A549 (cell line): ENCODE measurements around the gene THAP3. TPM values are rescaled to one million over a fixed set of nuclear protein-coding genes. Genes with fewer than 3 reads are reported as not detected.

ENCODE experiments used
- ATAC-seq, 2 experiments: fragments of 200-7000 bp in 1 of 2; fragments of >200 bp in 1 of 2; cut with Nextera tagmentation in 1 of 2; cut with Tn5 transposase in 1 of 2; 3 replicates each; pipeline versions ENCODE4 v1.8.0 to v1.9.1; 2018 to 2020; ENCODE audit warnings: mild to moderate bottlenecking in 1 of 2, moderate library complexity in 1 of 2
- CTCF ChIA-PET: fragments of 300-600 bp; sonication (Branson Sonifier 250); formaldehyde crosslinking; extraction: SDS; loops from one replicate; lab custom pipeline; 2021; ENCODE audit warnings: antibody characterized with exemption, inconsistent platforms; lab: Yijun Ruan, JAX
- POLR2A ChIA-PET: fragments of 350-600 bp; formaldehyde crosslinking; extraction: SDS; loops from one replicate; lab custom pipeline; 2021; ENCODE audit warnings: antibody characterized with exemption, inconsistent platforms; lab: Yijun Ruan, JAX
- DNase-seq, 2 experiments: peaks; one replicate each; pipeline versions ENCODE4 v3.0.0 to v3.0.0-alpha.2; 2011 to 2016; ENCODE audit warnings: low read depth in 1 of 2, low spot score in 1 of 2
- FAIRE-seq: peaks from 2 replicates; lab custom pipeline; 2011; peaks lifted over from hg19 to GRCh38; lab: Jason Lieb, UNC
- H3K27ac ChIP-seq, 2 experiments: fragments of >200 bp; sonication (Bioruptor Twin); formaldehyde crosslinking; 3 replicates each; pipeline ENCODE4 v1.5.1; 2016 to 2017
- H3K4me1 ChIP-seq: fragments of >200 bp; sonication (Bioruptor Twin); formaldehyde crosslinking; 3 replicates; pipeline ENCODE4 v1.6.1; 2016
- H3K4me2 ChIP-seq: fragments of >200 bp; sonication (Bioruptor Twin); formaldehyde crosslinking; 3 replicates; pipeline ENCODE4 v1.6.1; 2016
- H3K4me3 ChIP-seq: fragments of >200 bp; sonication (Bioruptor Twin); formaldehyde crosslinking; 3 replicates; pipeline ENCODE4 v1.5.1; 2016
- H3K9me3 ChIP-seq: fragments of >200 bp; sonication (Bioruptor Twin); formaldehyde crosslinking; 3 replicates; pipeline ENCODE4 v1.6.1; 2016
- ATOH8 ChIP-seq: fragments of 250-450 bp; sonication (Bioruptor Pico); IDR thresholded peaks from 2 replicates; pipeline ENCODE4 v1.5.0; 2020; ENCODE audit warnings: low read depth, mild to moderate bottlenecking, moderate library complexity
- CBX2 ChIP-seq: fragments of 200-600 bp; sonication (generic); IDR thresholded peaks from 2 replicates; pipeline ENCODE4 v1.6.1; 2016; ENCODE audit warnings: low read depth, mild to moderate bottlenecking, borderline replicate concordance
- CBX8 ChIP-seq: fragments of 200-600 bp; sonication (generic); IDR thresholded peaks from 2 replicates; pipeline ENCODE4 v1.6.1; 2016
- CEBPB ChIP-seq, 2 experiments: fragments of >200 bp in 1 of 2; sonication (Bioruptor Twin) in 1 of 2; formaldehyde crosslinking in 1 of 2; IDR thresholded peaks; 2 replicates each; pipeline ENCODE4 v1.6.1; 2012 to 2016
- CHD2 ChIP-seq: fragments of 150-350 bp; IDR thresholded peaks from 2 replicates; pipeline ENCODE4 v1.6.1; 2014; ENCODE audit warnings: low read length; ENCODE audit not compliant: partially characterized antibody
- CHD4 ChIP-seq: fragments of 200-600 bp; sonication (generic); IDR thresholded peaks from 2 replicates; pipeline ENCODE4 v1.6.1; 2016; ENCODE audit warnings: antibody characterized with exemption, mild to moderate bottlenecking, borderline replicate concordance
- EHF ChIP-seq: fragments of 250-450 bp; sonication (Bioruptor Pico); IDR thresholded peaks from 2 replicates; pipeline ENCODE4 v1.5.0; 2020; ENCODE audit warnings: mild to moderate bottlenecking
- EP300 ChIP-seq, 2 experiments: fragments of >200 bp; sonication (Bioruptor Twin); formaldehyde crosslinking; IDR thresholded peaks; 2 replicates in 1 of 2; 3 replicates in 1 of 2; pipeline ENCODE4 v1.6.1; 2016 to 2017
- ESRRA ChIP-seq: fragments of 150-350 bp; IDR thresholded peaks from 2 replicates; pipeline ENCODE4 v1.6.1; 2014; ENCODE audit warnings: mild to moderate bottlenecking, low read length, borderline replicate concordance
- FOSL2 ChIP-seq, 2 experiments: fragments of 450-650 bp in 1 of 2; fragments of >200 bp in 1 of 2; sonication (Bioruptor Twin) in 1 of 2; formaldehyde crosslinking; IDR thresholded peaks; 2 replicates each; pipeline versions ENCODE4 v1.5.0 to v1.6.1; 2016 to 2020; ENCODE audit warnings: mild to moderate bottlenecking in 1 of 2, moderate library complexity in 1 of 2
- GATA3 ChIP-seq: IDR thresholded peaks from 2 replicates; pipeline ENCODE4 v1.6.1; 2012; ENCODE audit warnings: borderline replicate concordance
- HDAC2 ChIP-seq: fragments of 200-600 bp; sonication (generic); IDR thresholded peaks from 2 replicates; pipeline ENCODE4 v1.6.1; 2016
- HES2 ChIP-seq: fragments of >200 bp; sonication (Bioruptor Twin); formaldehyde crosslinking; IDR thresholded peaks from 2 replicates; pipeline ENCODE4 v1.6.1; 2016
- HMGXB4 ChIP-seq: fragments of 250-450 bp; sonication (Bioruptor Pico); IDR thresholded peaks from 2 replicates; pipeline ENCODE4 v1.5.0; 2021; ENCODE audit warnings: mild to moderate bottlenecking, moderate library complexity, borderline replicate concordance
- HOXB13 ChIP-seq: fragments of 250-450 bp; sonication (Bioruptor Pico); IDR thresholded peaks from 2 replicates; pipeline ENCODE4 v1.5.0; 2020; ENCODE audit warnings: low read depth, mild to moderate bottlenecking, moderate library complexity
- HOXB5 ChIP-seq: fragments of 250-450 bp; sonication (Bioruptor Pico); IDR thresholded peaks from 2 replicates; pipeline ENCODE4 v1.5.0; 2020; ENCODE audit warnings: mild to moderate bottlenecking, moderate library complexity
- JUN ChIP-seq, 2 experiments: fragments of >200 bp; sonication (Bioruptor Twin); formaldehyde crosslinking; IDR thresholded peaks; 2 replicates in 1 of 2; 3 replicates in 1 of 2; pipeline ENCODE4 v1.6.1; 2016 to 2017
- MAZ ChIP-seq: fragments of 150-350 bp; IDR thresholded peaks from 2 replicates; pipeline ENCODE4 v1.6.1; 2014; ENCODE audit warnings: antibody characterized with exemption, low read depth, low read length, borderline replicate concordance
- NFE2L2 ChIP-seq: fragments of 150-350 bp; conservative IDR thresholded peaks from 2 replicates; pipeline ENCODE4 v1.6.1; 2014; ENCODE audit warnings: low read length
- NR3C1 ChIP-seq: fragments of >200 bp; sonication (Bioruptor Twin); formaldehyde crosslinking; IDR thresholded peaks from 3 replicates; pipeline ENCODE4 v1.6.1; 2017
- PHF8 ChIP-seq: fragments of 200-600 bp; sonication (generic); IDR thresholded peaks from 2 replicates; pipeline ENCODE4 v1.6.1; 2016; ENCODE audit warnings: low read depth, mild to moderate bottlenecking, antibody characterized with exemption, moderate library complexity, borderline replicate concordance
- POLR2A ChIP-seq: IDR thresholded peaks from 2 replicates; pipeline ENCODE4 v1.6.1; 2012; ENCODE audit warnings: mild to moderate bottlenecking, low read length
- RARB ChIP-seq: fragments of 250-450 bp; sonication (Bioruptor Pico); IDR thresholded peaks from 2 replicates; pipeline ENCODE4 v1.8.0; 2021; ENCODE audit warnings: mild to moderate bottlenecking, moderate library complexity
- RCOR1 ChIP-seq: fragments of 150-350 bp; IDR thresholded peaks from 2 replicates; pipeline ENCODE4 v1.6.1; 2014; ENCODE audit warnings: antibody characterized with exemption, low read length, low read depth
- SREBF2 ChIP-seq: fragments of 450-650 bp; IDR thresholded peaks from 2 replicates; pipeline ENCODE4 v1.6.1; 2014; ENCODE audit warnings: mild to moderate bottlenecking, moderate library complexity
- TFCP2L1 ChIP-seq: fragments of 250-450 bp; sonication (Bioruptor Pico); IDR thresholded peaks from 2 replicates; pipeline ENCODE4 v1.5.0; 2021; ENCODE audit warnings: mild to moderate bottlenecking
- ZC3H11A ChIP-seq: fragments of 450-650 bp; IDR thresholded peaks from 2 replicates; pipeline ENCODE4 v1.6.1; 2014; ENCODE audit warnings: antibody characterized with exemption, mild to moderate bottlenecking
- ZNF302 ChIP-seq: fragments of 250-450 bp; sonication (Bioruptor Pico); IDR thresholded peaks from 2 replicates; pipeline ENCODE4 v1.9.0; 2021; ENCODE audit warnings: inconsistent platforms, mild to moderate bottlenecking, moderate library complexity
- ZSCAN20 ChIP-seq: fragments of 250-450 bp; sonication (Bioruptor Pico); IDR thresholded peaks from 2 replicates; pipeline ENCODE4 v1.8.0; 2022; ENCODE audit warnings: mild to moderate bottlenecking, moderate library complexity
- WGBS: methylation state at CpG from one replicate; pipeline ENCODE4 v1.1.6; 2017; ENCODE audit errors: missing lambda C conversion rate; 5-methylcytosine and 5-hydroxymethylcytosine counted together
- polyA minus RNA-seq: library from RNA; depleted of rRNA, polyadenylated mRNA; stranded (reverse); fragments of >200 nt; gene quantifications from 2 replicates; pipeline ENCODE4 v1.2.3, GENCODE V29; 2011; rRNA and poly(A)+ RNA removed
- polyA plus RNA-seq, 4 experiments: library from polyadenylated mRNA; depleted of rRNA in 3 of 4; stranded (reverse); fragments of >200 nt; fragmentation: RNase III in 1 of 4; extraction: RNeasy Plus Mini Kit Qiagen cat#74134 plus additional on column Dnase treatment in 1 of 4; gene quantifications; 2 replicates in 3 of 4; 3 replicates in 1 of 4; pipeline ENCODE4 v1.2.3, GENCODE V29; 2011 to 2017
- TF ChIP-seq, protein P1 (sequence below): fragments of 150-350 bp; IDR thresholded peaks from 2 replicates; pipeline ENCODE4 v1.6.1; 2014; ENCODE audit warnings: low read depth, mild to moderate bottlenecking, low read length
- TF ChIP-seq, protein P2 (sequence below): IDR thresholded peaks from 2 replicates; pipeline ENCODE4 v1.6.1; 2012
- TF ChIP-seq, protein P3 (sequence below): IDR thresholded peaks from 2 replicates; pipeline ENCODE4 v1.6.1; 2012; ENCODE audit warnings: low read depth, borderline replicate concordance
- TF ChIP-seq, protein P4 (sequence below): fragments of 450-650 bp; IDR thresholded peaks from 2 replicates; pipeline ENCODE4 v1.6.1; 2014; ENCODE audit warnings: antibody characterized with exemption

The THAP3 gene, protein sequence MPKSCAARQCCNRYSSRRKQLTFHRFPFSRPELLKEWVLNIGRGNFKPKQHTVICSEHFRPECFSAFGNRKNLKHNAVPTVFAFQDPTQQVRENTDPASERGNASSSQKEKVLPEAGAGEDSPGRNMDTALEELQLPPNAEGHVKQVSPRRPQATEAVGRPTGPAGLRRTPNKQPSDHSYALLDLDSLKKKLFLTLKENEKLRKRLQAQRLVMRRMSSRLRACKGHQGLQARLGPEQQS
- polyA plus RNA-seq (2011; rRNA removed): 6.5 and 7.2 TPM in 2 replicates
- polyA plus RNA-seq (2012; cell fraction: cytosol; rRNA removed): 11.4 and 14.1 TPM in 2 replicates
- polyA plus RNA-seq (2012; cell fraction: nucleus; rRNA removed): 21.8 and 29.0 TPM in 2 replicates
- 10.8 to 12.5 TPM (median 12.0 TPM) in 3 replicates for polyA plus RNA-seq (2017; fragmentation: RNase III; extraction: RNeasy Plus Mini Kit Qiagen cat#74134 plus additional on column Dnase treatment)
- polyA minus RNA-seq: 7.2 and 8.9 TPM in 2 replicates

- peak; percentile 93 to 95 for ATAC-seq
- H3K4me1 ChIP-seq: peaks cover 12% of the 10 kb centered on the region; the same call in 2 of the 3 replicates
- peak within 1 kb of the TSS; percentile 71 for H3K4me3 ChIP-seq
- WGBS: 0% methylated on average over 2 of the region's 73 CpGs
- no peaks in the 10 kb centered on the region for H3K9me3 ChIP-seq
- no peak for FAIRE-seq
- H3K4me2 ChIP-seq: peak within 1 kb of the TSS; percentile 95
- H3K27ac ChIP-seq: peak within 1 kb of the TSS; percentile 84 to 98
- peak; percentile 79 to 91 for DNase-seq
- ChIA-PET POLR2A (no interaction called here), CTCF (interaction anchor here (0.6 to 1.2 kb wide), 2 partner anchors 12 to 70 kb away, joined by 3 to 5 read pairs; partner anchors contain the start of gene TAS1R1)
- TF ChIP-seq EP300 (IDR thresholded peaks at IDR 0.05) (no peak), RARB (CRISPR knock-in tag) (no peak), HES2 (no peak), GATA3 (no peak), CBX2 (no peak), NR3C1 (no peak), HOXB5 (CRISPR knock-in tag) (no peak), FOSL2 (IDR thresholded peaks at IDR 0.05) (no peak), FOSL2 (CRISPR knock-in tag; IDR thresholded peaks at IDR 0.05) (no peak), ZNF302 (CRISPR knock-in tag) (no peak), ESRRA (no peak), PHF8 (peak; percentile 47; the same call in 1 of the 2 replicates), CHD2 (no peak), JUN (IDR thresholded peaks at IDR 0.05) (peak in 1 of 2 experiments; percentile 42; a peak in 1 of 5 replicates), HOXB13 (CRISPR knock-in tag) (no peak), ZSCAN20 (CRISPR knock-in tag) (no peak), CEBPB (IDR thresholded peaks at IDR 0.05) (no peak), NFE2L2 (no peak), HMGXB4 (CRISPR knock-in tag) (no peak), ATOH8 (CRISPR knock-in tag) (no peak), MAZ (no peak), TFCP2L1 (no peak), SREBF2 (no peak), CHD4 (no peak), POLR2A (peak; percentile 32; the same call in 1 of the 2 replicates), HDAC2 (no peak), ZC3H11A (no peak), EHF (CRISPR knock-in tag) (no peak), RCOR1 (no peak), CBX8 (no peak)
- TF ChIP-seq, protein P1, sequence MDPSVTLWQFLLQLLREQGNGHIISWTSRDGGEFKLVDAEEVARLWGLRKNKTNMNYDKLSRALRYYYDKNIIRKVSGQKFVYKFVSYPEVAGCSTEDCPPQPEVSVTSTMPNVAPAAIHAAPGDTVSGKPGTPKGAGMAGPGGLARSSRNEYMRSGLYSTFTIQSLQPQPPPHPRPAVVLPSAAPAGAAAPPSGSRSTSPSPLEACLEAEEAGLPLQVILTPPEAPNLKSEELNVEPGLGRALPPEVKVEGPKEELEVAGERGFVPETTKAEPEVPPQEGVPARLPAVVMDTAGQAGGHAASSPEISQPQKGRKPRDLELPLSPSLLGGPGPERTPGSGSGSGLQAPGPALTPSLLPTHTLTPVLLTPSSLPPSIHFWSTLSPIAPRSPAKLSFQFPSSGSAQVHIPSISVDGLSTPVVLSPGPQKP: no peak
- TF ChIP-seq, protein P2, sequence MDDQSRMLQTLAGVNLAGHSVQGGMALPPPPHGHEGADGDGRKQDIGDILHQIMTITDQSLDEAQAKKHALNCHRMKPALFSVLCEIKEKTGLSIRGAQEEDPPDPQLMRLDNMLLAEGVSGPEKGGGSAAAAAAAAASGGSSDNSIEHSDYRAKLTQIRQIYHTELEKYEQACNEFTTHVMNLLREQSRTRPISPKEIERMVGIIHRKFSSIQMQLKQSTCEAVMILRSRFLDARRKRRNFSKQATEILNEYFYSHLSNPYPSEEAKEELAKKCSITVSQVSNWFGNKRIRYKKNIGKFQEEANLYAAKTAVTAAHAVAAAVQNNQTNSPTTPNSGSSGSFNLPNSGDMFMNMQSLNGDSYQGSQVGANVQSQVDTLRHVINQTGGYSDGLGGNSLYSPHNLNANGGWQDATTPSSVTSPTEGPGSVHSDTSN: peak; percentile 67
- TF ChIP-seq, protein P3, sequence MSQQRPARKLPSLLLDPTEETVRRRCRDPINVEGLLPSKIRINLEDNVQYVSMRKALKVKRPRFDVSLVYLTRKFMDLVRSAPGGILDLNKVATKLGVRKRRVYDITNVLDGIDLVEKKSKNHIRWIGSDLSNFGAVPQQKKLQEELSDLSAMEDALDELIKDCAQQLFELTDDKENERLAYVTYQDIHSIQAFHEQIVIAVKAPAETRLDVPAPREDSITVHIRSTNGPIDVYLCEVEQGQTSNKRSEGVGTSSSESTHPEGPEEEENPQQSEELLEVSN: no peak
- TF ChIP-seq, protein P4, sequence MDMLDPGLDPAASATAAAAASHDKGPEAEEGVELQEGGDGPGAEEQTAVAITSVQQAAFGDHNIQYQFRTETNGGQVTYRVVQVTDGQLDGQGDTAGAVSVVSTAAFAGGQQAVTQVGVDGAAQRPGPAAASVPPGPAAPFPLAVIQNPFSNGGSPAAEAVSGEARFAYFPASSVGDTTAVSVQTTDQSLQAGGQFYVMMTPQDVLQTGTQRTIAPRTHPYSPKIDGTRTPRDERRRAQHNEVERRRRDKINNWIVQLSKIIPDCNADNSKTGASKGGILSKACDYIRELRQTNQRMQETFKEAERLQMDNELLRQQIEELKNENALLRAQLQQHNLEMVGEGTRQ: no peak
These were observed at the start of gene THAP3 for GRCh38 chr1:6624710-6625583. Gene THAP3, plus strand, starts transcription at chr1:6624868. Its CDS starts 351 bp downstream, at chr1:6625219.
